MCF 10A (cell line): Measurements from ENCODE around the gene LYPD5. TPM values are rescaled to one million over a fixed set of nuclear protein-coding genes. Genes with fewer than 3 reads are reported as not detected.
A peak's percentile ranks its signal among the peaks of the same experiment; 100 is the strongest.

Source experiments
- BruUV-seq: library from RNA; stranded (reverse); fragments of 400-500 nt; replicated peaks from 2 replicates; lab custom pipeline; 2021; lab: Mats Ljungman, UMichigan
- CTCF ChIA-PET: fragments of 300-600 bp; sonication (Branson Sonifier 250); formaldehyde crosslinking; extraction: SDS; loops from one replicate; lab custom pipeline; 2021; ENCODE audit warnings: antibody characterized with exemption, inconsistent platforms; lab: Yijun Ruan, JAX
- POLR2A ChIA-PET: fragments of 300-600, 350-650 bp; sonication (Branson Sonifier 250); formaldehyde crosslinking; extraction: SDS; loops from one replicate; lab custom pipeline; 2020; ENCODE audit warnings: antibody characterized with exemption, inconsistent platforms; lab: Yijun Ruan, JAX
- DNase-seq: peaks from one replicate; pipeline ENCODE4 v3.0.0-alpha.2; 2018; ENCODE audit not compliant: unreplicated experiment
- H3K27ac Mint-ChIP-seq: one replicate; pipeline ENCODE4 v1.8.0; 2022; ENCODE audit warnings: mild to moderate bottlenecking, low read depth, mixed read lengths; ENCODE audit not compliant: unreplicated experiment
- H3K27me3 Mint-ChIP-seq: one replicate; pipeline ENCODE4 v1.8.0; 2022; ENCODE audit warnings: mixed read lengths; ENCODE audit not compliant: insufficient read depth, unreplicated experiment
- H3K36me3 Mint-ChIP-seq: one replicate; pipeline ENCODE4 v1.8.0; 2022; ENCODE audit warnings: mild to moderate bottlenecking, moderate library complexity, mixed read lengths; ENCODE audit not compliant: insufficient read depth, unreplicated experiment
- H3K4me1 Mint-ChIP-seq: one replicate; pipeline ENCODE4 v1.8.0; 2022; ENCODE audit warnings: mixed read lengths; ENCODE audit not compliant: insufficient read depth, unreplicated experiment
- H3K4me3 Mint-ChIP-seq: one replicate; pipeline ENCODE4 v1.8.0; 2022; ENCODE audit warnings: mild to moderate bottlenecking, moderate library complexity, mixed read lengths; ENCODE audit not compliant: unreplicated experiment
- H3K9me3 Mint-ChIP-seq: one replicate; pipeline ENCODE4 v1.8.0; 2022; ENCODE audit warnings: mixed read lengths; ENCODE audit not compliant: unreplicated experiment
- intact Hi-C: fragments of 100-400 bp; cut with micrococcal nuclease; formaldehyde crosslinking; loops from 2 replicates; pipeline ENCODE4 v1.14.1; 2022
- total RNA-seq: library from RNA; stranded (reverse); gene quantifications from 2 replicates; pipeline ENCODE4 v1.2.3, GENCODE V29; 2022
- TF ChIP-seq, protein P1 (sequence below): fragments of 200-600 bp; IDR thresholded peaks from one replicate; pipeline ENCODE4 v1.8.0; 2022; ENCODE audit warnings: antibody characterized with exemption, mild to moderate bottlenecking; ENCODE audit not compliant: unreplicated experiment

LYPD5 gene
- total RNA-seq, 1 experiment from 2014 or later = 0.21 TPM

DNA sequence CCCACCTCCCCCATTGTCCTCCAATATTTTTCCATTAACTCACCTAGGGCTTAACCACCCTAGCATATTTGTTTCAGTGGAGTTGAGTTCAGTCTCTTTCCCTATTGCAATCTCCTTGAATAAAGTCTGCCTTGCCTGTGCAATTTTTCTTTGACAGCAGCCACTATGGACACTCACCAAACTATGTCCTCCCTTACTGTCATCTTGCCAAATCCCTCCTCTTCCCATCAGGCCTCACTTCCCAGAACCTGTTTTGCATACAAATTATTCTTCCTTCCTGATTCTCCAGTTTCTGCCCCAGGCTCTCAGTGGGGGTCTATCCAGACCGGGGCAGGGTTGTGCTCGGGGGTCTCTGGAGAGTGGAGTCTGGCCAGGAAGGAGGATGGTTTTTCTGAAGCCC lies 2.2 kb upstream of the LYPD5 start:
- no peaks in the 10 kb centered on the region for H3K9me3 Mint-ChIP-seq
- H3K36me3 Mint-ChIP-seq = peaks cover 4% of the 10 kb centered on the region
- no peaks in the 10 kb centered on the region for H3K27me3 Mint-ChIP-seq
- H3K27ac Mint-ChIP-seq = no peak overlapping the region
- intact Hi-C loops = no loop called here
- H3K4me1 Mint-ChIP-seq = peaks cover 9% of the 10 kb centered on the region
- ChIA-PET CTCF (no interaction called here), POLR2A (no interaction called here)
- DNase-seq = peak; percentile 8
- no TSS peak for BruUV-seq
- no peak overlapping the region for H3K4me3 Mint-ChIP-seq
- TF ChIP-seq, protein P1, sequence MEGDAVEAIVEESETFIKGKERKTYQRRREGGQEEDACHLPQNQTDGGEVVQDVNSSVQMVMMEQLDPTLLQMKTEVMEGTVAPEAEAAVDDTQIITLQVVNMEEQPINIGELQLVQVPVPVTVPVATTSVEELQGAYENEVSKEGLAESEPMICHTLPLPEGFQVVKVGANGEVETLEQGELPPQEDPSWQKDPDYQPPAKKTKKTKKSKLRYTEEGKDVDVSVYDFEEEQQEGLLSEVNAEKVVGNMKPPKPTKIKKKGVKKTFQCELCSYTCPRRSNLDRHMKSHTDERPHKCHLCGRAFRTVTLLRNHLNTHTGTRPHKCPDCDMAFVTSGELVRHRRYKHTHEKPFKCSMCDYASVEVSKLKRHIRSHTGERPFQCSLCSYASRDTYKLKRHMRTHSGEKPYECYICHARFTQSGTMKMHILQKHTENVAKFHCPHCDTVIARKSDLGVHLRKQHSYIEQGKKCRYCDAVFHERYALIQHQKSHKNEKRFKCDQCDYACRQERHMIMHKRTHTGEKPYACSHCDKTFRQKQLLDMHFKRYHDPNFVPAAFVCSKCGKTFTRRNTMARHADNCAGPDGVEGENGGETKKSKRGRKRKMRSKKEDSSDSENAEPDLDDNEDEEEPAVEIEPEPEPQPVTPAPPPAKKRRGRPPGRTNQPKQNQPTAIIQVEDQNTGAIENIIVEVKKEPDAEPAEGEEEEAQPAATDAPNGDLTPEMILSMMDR = no peak

DNA sequence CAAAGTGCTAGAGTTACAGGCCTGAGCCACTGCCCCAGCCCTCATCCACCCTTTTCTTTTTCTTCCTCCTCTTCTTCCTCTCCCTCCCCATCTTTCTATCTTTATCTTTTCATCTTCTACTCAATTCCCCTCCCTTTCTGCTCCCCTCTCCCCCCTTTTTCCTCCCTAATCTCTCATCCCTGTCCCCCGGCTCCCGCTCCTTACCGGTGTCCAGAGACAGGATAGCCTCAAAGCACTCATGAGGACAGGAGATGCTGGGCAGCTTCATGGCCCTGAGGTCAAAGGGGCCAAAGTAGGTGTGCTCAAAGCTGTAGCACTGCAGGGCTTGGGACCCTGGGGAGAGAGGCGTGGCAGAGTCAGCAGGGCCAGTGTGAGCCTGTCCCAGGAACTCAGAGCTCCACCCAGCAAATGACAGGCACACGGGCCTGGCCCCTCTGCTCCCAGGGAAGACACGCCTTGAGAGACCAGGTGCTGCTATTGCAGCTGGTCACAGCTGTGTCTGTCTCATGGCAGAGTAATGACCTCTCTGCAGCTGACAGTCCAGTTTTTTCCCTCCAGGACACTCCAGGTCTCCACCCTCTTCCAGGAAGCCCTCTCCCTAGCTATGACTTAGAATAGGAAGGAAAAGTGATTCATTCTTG lies 2.6 kb downstream of the LYPD5 start:
- Mint-ChIP-seq H3K4me3 (peak overlapping the region; percentile 67), H3K9me3 (peaks cover 7% of the 10 kb centered on the region), H3K27ac (no peak overlapping the region), H3K27me3 (no peaks in the 10 kb centered on the region), H3K36me3 (peaks cover 2% of the 10 kb centered on the region), H3K4me1 (peaks cover 22% of the 10 kb centered on the region)
- ChIA-PET CTCF (interaction anchor here (1.2 to 1.9 kb wide), 2 partner anchors 10 to 55 kb away, joined by 6 to 8 read pairs; no protein-coding TSS in a partner anchor), POLR2A (interaction anchor here (1.2 to 1.3 kb wide), 2 partner anchors 13 to 14 kb away, joined by 3 read pairs; no protein-coding TSS in a partner anchor)
- DNase-seq = peak; percentile 35
- TF ChIP-seq, protein P1 = no peak
- intact Hi-C loops = no loop called here
- no TSS peak for BruUV-seq

DNA sequence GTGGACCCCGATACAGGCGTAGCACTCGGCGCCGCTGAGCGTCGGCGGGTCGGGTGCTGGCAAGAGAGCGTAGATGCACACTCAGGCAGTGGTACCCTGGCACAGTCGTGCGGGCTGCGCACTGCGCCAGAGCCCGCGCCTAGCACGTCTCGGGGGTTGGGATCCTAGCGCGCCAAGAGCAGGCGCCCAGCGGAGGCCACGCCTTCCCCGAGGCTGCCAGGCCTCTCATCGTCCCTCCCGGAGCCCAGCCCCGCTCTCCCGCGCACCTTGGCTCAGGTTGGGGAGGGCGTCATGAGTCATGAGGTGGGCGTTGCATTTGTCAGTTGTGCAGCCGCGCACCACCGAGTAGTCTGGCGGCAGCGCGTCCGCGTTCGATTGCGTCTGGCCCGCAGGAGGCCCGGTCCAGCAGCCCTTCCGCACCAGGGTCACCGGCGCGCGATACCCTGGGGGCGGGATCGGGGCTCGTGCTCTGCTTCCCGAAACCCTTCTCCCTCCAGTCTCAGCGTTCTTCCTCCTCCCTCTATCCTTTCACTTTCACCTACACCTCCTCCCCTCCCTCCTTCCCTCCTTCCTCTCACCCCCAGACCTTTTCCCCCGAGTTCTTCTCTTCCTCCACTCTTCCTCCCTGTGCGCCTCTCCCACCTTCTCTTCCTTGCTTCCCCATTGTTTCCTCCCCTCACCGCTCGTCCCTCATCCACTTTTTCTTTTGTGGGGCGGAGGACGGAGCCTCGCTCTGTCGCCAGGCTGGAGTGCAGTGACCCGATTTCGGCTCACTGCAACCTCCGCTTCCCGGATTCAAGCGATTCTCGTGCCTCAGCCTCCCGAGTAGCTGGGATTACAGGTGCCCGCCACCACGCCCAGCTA lies 3.5 kb downstream of the LYPD5 start:
- CTCF ChIA-PET = interaction anchor here (1.2 kb wide), 1 partner anchor 54 kb away, joined by 6 read pairs; no protein-coding TSS in a partner anchor
- peak; percentile 89 for DNase-seq
- Mint-ChIP-seq H3K36me3 (no peaks in the 10 kb centered on the region), H3K4me3 (peak overlapping the region; percentile 67), H3K4me1 (peaks cover 22% of the 10 kb centered on the region), H3K9me3 (peaks cover 7% of the 10 kb centered on the region), H3K27ac (no peak overlapping the region), H3K27me3 (no peaks in the 10 kb centered on the region)
- intact Hi-C loops = no loop called here
- TF ChIP-seq, protein P1 = no peak
- no TSS peak for BruUV-seq
- POLR2A ChIA-PET = interaction anchor here (1.2 to 1.3 kb wide), 2 partner anchors 12 to 13 kb away, joined by 3 read pairs; no protein-coding TSS in a partner anchor

DNA sequence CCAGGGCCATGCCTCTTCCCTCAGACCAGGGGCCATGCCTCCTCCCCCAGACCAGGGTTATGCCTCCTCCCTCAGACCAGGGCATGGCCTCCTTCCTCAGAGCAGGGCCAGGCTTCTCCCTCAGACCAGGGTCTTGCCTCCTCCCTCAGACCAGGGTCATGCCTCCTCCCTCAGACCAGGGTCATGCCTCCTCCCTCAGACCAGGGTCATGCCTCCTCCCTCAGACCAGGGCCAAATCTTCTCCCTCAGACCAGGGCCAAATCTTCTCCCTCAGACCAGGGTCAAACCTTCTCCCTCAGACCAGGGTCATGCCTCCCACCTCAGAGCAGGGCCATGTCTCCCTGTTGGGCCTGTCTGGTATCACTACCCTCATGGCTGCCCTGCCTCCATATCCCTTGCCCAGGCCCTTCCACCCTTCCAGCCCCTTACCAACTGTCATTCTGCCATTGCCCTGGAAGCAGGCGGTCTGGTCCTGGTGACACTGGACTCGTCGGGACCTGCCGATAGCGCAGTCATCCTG lies 4.2 kb downstream of the LYPD5 start:
- ChIA-PET CTCF (no interaction called here), POLR2A (no interaction called here)
- H3K9me3 Mint-ChIP-seq = peaks cover 7% of the 10 kb centered on the region
- no peak for DNase-seq
- peak overlapping the region; percentile 67 for H3K4me3 Mint-ChIP-seq
- no peaks in the 10 kb centered on the region for H3K27me3 Mint-ChIP-seq
- no TSS peak for BruUV-seq
- TF ChIP-seq, protein P1 = no peak
- intact Hi-C loops = no loop called here
- H3K4me1 Mint-ChIP-seq = peaks cover 22% of the 10 kb centered on the region
- H3K27ac Mint-ChIP-seq = no peak overlapping the region
- no peaks in the 10 kb centered on the region for H3K36me3 Mint-ChIP-seq
